GM19467 (cell line): ENCODE data around the gene NSG1.

Experiments used
- ATAC-seq: cut with Tn5 transposase; IDR thresholded peaks from one replicate; pipeline ENCODE4 v1.9.1; 2021; ENCODE audit warnings: mild to moderate bottlenecking, moderate library complexity; ENCODE audit not compliant: unreplicated experiment

Gene NSG1

DNA sequence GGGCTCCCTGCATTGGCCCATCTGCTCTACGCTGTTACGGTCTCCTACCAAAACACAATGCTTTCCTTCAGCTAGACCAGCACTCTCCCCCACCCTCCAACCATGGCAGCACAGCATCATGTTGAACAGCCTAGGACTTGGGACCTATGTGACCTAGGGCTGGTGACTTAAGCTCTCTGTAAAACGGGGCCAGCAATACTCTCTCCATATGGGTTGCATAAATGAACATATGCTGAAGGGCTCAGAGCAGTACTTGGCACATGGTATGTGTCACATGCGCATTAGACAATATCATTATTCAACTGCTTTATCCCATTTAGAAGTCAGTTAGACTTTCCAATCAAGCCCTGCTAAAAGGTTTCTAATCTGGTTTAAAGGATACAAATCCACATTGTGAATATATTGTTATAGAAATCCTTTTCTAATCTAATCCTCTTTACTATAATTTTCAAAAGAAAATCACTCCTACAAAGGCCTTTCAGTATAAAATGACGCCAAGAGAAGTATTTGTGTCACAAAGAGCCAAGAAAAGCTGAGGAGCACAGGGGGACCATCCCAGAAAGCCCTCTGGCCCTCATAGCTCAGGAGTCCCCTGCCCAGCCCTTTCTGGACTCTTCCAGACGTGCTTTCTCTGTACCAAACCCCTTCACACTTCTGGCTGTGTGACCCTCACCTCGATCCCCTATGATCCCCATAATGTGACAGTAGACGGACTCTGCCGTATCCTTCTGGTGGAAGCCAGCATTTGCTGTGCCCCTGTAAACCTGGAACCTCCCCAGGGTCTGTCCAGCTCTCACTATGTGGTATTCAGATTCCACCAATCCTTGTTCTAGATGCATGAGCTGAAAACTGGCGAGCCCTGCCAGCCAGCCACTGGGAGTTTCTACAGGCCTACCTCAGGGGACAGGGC lies 42.3 kb downstream of the NSG1 start:
- no peak for ATAC-seq

DNA sequence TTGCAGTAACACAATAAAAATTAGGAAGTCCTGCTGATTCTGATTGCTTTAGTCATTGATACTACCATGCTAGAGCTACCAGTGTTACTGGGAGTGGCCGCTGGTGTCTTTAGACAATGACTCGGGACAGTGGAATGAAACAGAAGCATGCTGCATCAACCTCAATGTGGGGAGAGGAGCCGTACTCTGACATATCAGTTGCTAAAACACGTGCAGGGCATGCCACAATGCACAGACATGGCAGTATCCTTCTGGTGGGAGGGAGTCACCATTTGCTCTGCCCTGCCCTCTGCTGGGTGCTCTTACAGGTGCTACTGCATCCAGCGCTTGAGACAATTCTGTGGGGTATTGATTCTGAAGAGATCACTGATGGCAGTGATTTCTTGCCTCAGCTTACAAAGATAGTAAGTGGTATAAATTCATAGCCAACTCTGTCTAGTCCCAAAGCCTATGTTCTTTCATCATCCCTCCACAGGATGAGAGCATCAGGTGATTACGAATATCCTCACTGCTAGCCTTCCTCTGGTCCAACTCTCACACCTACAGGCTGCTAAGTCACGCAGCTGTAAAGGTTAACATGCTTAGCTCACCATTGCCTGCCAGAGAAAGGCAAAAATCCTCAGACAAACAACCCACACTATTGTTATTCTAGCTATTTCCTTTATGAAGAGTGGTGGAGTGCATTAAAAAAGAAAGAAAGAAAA lies 43.7 kb downstream of the NSG1 start:
- ATAC-seq = peak; percentile 83

DNA sequence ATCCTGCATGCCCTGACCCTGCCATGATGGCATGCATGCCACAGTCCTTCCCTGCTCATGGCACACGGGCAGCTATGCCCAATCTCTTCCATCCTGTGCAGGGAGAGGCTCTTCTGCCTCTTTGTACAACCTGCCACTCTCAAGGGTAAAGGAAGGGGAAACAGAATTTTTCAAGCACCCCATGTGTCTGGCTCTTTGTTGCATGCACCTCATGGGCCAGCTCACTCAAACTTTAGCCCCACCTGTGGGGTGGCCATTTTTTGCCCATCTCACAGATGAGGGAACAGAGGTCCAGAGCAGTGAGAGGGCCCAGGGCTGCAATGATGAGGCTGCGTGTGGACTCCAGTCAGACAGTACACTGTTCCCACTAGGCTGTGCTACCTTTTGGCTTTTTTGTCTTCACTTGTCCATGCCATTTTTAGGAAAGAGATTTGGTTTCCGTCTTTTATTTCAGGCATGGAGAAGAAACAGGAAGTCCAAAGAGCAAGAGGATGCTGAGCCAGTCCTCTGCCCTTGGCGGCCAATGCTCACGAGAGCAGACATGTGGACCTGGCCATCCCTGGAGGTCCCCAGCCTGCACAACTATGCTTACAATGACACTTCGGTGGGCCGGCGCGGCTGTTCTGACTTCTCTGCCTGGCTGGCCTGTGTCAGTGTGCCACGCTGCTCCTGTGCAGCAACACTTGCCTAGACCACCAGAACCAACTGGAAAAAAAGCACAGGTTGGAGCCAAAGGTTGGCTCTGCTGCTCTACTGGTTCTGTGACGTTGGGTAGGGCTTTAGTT lies 45.6 kb downstream of the NSG1 start:
- ATAC-seq = no peak

DNA sequence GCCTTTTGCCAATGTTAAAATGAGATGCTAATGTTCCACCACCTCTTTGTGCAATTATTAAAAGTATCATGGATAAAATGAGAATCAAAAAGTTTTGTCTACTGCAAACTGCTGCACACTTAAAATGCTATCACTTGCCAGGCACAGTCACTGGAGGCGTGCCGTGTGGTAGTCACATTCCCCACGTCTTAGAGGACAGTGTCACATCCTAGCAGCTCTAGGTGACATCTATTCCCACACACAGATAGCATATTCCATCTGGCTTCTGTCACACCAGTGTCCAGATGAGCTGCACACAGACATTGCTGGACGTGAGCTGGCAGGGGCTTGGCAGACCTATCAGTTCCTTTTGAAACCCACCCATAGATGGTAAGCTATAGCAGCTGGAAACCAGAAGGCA lies 47.0 kb downstream of the NSG1 start:
- ATAC-seq = no peak

DNA sequence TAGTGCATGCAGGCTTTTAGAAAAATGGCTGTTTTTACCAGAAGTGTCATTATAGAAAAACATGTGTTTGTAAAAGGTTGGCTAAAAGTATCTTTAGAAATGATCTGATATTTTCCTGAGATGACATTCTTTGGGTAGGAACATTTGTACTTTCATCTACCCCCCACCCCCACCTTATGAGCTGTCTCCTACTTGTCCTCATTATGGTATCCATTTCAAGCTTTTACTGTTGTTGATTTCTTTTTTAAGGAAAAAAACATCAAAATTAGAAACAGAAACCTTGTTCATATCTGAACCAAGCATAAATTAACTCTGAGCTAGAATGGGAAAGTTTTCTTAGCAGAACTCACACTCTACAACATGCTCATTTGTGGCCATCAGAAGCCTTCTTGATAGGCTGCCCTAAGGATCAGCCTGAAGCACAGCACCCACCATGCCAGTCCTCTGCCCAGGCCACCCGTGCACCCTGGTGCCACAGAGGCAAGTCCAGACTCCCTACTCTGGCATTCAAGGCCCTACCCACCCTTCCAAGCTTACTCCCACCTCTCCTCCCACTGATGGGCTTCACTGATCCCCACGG lies 49.4 kb downstream of the NSG1 start:
- no peak for ATAC-seq

DNA sequence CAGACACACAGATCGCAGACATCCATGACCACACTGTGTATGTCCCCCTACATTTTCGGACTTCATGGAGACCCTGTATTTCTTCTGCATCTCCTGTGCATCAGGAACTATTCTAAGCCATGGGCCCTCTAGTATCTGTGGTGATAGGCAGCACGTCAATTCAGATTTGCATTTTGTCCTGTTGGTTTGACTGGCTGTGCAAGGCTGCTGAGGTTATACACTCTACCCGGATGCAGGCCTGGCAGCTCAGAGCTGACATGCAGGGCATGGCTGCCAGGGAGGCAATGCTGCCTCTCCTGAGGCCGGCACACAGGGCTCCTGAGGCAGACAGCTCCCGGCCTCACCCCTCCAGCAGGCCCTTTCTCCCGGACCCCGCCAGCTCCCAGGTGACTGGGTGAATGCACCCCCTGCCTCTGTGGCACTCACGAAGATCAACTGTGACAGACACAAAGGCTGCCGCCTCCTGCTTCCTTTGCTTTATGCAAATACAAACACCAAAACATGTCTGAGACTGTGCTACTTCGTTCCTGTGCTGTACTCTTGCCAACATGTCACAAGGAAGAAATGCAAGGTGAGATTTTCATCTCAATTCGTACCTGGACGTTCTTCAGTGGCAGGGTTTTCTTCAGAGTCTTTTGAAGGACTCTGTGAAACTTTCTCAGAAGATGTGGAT lies 51.0 kb downstream of the NSG1 start:
- no peak for ATAC-seq

DNA sequence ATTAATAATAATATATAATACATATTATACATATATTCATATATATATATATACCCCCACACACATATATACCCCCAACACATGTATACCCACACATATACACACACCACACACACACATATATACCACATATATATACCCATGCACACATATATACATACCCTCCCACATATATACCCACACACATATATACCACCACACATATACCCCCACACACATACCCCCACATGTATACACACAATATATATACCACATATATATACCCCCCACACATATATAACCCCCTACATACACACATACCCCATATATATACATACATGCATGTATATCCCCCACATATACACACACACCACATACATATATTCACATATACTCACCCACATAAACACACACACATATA lies 52.0 kb downstream of the NSG1 start:
- ATAC-seq = no peak

DNA sequence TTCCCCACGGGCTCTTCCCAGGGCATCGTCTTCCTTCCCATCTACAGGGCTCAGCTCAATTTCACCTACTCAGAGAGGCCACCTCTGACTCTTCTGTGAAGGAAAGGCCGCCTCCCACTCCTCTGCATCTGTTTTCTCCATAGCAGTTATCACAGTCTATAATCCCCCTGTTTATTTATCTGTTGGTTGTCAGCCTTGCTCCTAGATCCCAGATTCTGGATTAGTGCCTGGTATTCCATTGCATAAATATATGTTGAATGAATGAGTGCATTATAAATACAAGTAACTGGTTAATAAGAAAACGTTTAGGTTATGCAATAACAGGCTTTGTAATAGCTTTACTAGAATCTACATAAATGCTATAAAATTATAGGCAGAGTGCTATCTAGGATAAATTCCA lies 52.9 kb downstream of the NSG1 start:
- ATAC-seq = no peak

DNA sequence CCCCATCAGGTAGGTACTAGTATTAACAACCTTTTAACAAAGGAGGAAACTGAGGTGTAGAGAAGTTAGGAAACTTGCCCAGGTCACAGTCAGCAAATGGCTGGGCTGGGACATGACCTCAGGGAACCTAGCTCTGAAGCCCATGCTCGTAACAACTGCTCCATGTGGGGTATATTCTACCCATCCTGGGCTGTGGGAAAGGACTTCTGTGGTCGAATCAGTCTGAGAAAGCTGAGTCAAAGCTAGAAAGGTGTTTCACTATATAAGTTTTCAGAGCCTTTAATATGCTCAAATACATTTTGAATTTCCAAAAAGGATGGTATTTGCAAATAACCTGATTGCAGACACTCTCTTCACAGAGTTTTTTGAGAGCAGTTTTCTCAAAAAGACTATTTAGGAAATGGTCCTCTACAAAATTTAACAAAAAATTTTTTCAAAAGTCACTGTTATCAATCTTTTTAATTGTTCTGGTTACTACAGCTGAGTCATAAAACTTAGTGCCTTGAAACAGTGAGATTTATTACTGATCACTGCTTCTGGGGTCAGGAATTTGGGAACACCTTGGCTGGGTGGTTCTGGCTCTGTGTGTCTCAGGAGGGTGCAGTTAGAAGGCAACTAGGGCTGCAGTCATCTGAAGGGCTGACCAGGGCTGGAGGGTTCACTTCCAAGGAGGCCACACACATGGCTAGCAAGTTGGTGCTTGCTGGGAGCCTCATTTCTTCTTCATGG lies 53.6 kb downstream of the NSG1 start:
- no peak for ATAC-seq

DNA sequence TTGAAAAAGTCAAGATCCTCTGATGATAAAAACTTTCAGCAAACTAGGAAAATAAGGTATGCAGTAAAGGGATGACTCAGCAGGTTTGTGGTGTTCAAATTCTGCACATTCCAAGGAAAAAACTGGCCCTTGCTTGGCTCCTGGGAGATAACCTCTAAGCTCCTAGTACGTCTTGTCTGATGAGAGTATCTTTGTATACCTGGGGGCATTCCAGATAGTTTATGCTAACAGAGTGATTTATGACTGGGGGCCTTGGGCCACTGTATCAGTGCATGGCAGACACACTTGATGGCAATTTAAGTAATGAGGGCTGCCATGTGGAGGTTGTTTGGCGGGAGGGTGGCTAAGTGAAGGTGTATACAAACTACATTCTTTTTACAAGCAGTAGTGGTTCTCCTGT lies 56.9 kb downstream of the NSG1 start:
- ATAC-seq = no peak

DNA sequence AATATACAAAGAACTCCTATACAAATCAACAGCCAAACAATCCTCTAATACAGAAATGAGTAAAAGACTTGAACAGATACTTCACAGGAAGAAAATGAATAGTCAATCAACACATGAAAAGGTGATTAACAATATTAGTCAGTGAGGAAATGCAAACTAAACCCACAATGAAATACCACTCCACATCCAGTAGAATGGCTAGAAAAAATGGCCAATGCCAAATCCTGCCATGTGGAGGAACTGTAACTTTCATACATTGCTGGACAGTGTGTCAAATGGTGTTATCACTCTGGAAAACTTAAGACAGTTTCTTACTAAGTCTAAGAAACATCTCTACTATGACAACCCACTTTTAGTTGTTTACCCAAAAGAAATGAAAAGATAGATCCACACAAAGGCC lies 59.5 kb downstream of the NSG1 start:
- ATAC-seq = no peak

DNA sequence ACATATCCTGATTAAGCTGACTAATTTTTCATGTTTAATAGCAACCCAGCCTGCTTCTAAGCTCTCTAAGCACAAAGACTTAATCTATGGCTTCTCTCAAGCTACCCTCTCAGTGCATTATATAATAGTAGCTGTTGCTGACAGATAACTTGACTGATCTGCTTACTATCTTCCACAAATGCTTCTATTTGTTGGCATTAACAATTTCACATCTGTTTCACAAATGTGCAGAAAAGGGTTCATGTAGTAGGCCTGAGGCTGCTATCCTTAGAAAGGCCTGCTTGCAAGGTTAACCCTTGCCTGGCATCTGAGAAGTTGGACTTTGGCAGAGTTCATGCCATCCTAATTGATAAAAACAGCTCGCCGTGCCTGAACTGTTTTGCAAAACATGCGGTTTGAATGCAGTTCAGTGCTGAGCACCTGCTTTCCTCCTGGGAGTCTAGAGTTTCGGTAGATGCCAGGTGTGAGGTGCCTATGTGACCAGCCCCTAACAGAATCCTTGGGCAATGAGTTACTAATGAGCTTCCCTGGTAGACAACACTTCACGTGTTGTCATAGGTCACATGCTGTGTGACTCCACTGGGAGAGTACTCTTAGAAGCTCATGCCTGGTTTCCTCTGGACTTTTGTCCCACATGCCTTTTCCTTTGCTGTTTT lies 68.4 kb downstream of the NSG1 start:
- ATAC-seq = peak; percentile 85

DNA sequence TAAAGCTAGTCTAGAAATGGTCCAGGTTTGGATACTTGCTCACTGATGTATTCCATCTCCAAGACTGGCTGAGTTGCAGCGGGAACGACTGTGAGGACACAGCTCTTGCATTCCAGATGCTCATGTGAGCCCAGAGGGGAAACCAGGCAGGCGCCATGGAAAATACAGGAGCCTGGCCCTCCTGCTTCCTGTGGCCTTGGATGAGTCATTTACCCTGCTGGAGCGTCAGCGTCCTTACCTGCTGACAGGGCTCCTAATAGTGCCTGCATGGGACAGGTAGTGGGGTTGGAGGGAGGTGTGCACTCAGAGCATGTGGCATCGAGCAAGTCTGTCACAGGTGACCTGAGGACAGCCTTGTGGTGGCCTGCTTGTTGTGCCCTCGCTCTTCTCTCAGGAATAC lies 69.4 kb downstream of the NSG1 start:
- no peak for ATAC-seq

DNA sequence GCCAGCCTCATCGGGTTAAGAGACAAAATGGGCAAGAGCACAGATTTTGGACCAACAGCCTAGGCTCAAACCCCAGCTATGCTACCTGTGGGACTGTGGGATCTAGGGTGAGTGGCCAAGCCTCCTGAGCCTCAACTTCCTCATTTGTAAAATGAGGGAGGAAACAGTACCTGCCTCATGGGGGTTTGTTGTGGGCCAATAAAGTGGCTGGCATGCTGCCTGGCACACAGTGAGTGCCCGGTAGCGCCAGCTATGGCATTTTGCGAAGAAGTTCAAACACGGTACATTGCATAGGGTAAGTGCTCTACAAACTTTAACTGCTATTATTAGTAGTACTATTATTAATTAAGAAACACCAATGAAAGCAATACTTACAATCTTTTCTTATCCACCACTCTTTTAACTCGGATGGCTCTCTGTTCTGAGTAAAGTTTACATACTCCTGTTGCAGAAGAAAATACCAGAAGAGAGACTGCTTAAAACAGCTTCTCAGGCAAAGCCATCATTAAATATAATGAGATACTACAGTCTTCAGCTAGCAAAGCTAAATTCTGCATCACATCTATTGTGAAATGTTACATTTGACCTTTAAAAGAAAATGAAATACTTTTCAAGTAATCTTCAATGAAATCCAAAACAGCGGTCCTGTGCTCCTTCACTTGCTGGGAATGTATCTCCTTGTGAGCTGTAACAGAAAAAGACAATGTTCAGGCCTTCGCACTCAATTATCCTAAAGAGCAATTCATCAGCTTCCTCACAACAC lies 70.1 kb downstream of the NSG1 start:
- no peak for ATAC-seq

DNA sequence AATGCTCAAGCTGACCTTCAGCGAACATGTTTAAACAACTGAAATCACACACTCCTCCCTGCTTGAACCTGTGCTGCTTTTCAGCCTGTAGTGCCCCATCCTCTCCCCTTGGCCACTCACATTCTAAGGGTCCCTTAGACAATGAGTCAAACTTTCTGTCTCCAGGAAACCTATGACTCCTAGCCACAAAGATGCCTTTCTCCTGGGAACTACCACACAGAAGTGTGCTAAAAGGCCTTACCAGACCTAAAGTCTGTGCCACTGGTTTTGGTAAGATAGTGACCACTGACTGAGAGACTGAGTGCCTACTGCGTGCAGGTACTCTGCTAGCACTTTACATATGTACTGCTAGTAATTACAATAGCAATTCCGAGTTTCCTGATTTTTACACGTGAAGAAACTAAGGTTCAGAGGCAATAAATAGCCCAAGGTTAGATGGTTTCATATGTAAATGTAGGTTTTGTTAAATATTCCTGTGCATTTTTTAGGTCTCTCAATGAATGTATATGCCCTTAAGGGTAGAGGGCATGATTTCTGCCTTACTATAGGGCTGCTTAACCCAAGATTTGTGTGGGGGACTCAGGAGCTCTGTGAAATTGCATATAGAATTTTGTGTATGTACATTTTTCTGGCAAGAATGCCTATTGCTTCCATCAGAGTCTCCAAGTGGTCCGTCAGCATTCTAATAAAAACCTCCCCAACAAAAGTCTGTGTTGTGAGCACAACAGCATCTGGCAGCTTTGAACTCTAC lies 71.1 kb downstream of the NSG1 start:
- ATAC-seq = no peak

DNA sequence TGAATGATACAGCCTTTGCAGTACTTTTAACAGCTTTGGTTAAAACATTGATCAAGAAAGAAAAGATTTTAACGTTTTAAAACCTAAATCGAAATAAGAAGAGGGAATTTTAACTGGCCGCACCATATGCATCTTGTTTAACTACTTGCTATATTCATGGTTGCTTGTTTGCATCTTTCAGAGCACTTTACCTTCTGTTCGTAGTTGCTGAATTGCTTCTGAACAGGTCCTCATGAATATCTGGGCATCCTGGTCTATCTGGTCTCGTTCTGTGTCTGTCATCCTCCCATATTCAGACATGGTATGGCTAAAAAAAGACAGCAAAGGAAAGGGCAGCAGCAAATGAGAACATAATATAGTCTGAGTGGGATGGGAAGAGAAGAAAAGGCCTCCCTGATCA lies 72.3 kb downstream of the NSG1 start:
- no peak for ATAC-seq

DNA sequence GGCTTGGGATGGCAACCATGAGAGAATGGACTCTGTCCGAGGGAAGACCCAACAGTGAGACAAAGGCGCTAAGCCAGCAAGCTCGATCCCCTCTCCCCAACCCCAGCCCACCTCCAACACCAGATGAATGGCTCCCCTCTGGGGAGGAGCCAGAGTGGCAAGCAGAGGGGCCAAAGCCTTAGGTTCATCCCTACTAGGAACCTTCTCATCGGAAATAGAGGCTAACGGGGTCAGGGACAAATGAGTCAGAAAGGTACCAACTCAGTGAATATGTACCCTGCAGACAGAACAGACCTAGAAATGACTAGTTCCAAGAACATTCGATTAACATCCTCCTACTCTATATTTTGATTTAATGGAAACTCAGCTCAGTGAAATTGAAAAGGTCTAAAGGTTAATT lies 73.9 kb downstream of the NSG1 start:
- no peak for ATAC-seq

DNA sequence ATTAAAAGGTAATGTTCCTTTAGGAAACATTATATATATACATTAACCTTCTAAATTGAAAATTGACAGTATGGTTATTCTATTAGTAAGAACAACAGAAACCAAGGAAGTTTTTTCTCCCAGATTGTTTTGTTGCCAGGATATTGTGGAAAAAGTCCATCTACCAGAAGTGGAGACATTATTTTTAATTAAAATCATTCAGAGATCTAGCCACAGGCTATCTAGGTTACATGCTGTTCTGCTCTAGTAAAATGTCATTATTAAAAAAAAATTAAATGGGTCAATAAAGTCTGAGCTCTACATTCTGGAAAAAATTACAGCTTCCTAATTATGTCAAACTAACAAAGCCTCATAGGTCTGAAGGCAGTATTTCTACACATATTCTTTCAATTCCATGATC lies 74.3 kb downstream of the NSG1 start:
- no peak for ATAC-seq
